Pancreas (tissue), 10 donors: ENCODE measurements around the gene ATAT1. TPM values are rescaled to one million over a fixed set of nuclear protein-coding genes. Genes with fewer than 3 reads are reported as not detected.

Source experiments
- ATAC-seq, 4 donors: fragments of 200-7000 bp; cut with Tn5 transposase; one replicate each; pipeline versions ENCODE4 v1.8.0 to v1.9.1; 2020; ENCODE audit warnings: mild to moderate bottlenecking in 4 of 4, moderate library complexity in 4 of 4
- DNase-seq, 6 donors: peaks; one replicate each; pipeline ENCODE4 v3.0.0-alpha.2; 2020
- FAIRE-seq: peaks from 2 replicates; lab custom pipeline; 2012; peaks lifted over from hg19 to GRCh38; lab: Jason Lieb, UNC
- H3K27ac ChIP-seq, 4 donors: fragments of 200-600 bp; sonication (generic); 1 replicate in 3 of 4; 2 replicates in 1 of 4; pipeline versions ENCODE4 v1.5.0 to v1.8.0; 2020
- H3K27me3 ChIP-seq, 4 donors: fragments of 200-600 bp; one replicate each; pipeline ENCODE4 v1.8.0; 2021
- H3K36me3 ChIP-seq, 3 donors: fragments of 200-600 bp; sonication (generic) in 1 of 3; one replicate each; pipeline versions ENCODE4 v1.5.0 to v1.8.0; 2020 to 2021
- H3K4me1 ChIP-seq, 3 donors: fragments of 200-600 bp; one replicate each; pipeline ENCODE4 v1.8.0; 2021
- H3K4me3 ChIP-seq, 4 donors: fragments of 200-600 bp; sonication (generic) in 2 of 4; one replicate each; pipeline versions ENCODE4 v1.5.0 to v1.8.0; 2020 to 2021
- H3K9me3 ChIP-seq, 4 donors: fragments of 200-600 bp; one replicate each; pipeline ENCODE4 v1.8.0; 2021
- CTCF ChIP-seq, 4 donors: fragments of 200-600 bp; sonication (generic) in 3 of 4; IDR thresholded peaks; one replicate each; pipeline versions ENCODE4 v1.5.0 to v1.8.0; 2021; ENCODE audit warnings: antibody characterized with exemption in 4 of 4
- WGBS, 2 donors: extraction: QIAGEN DNeasy Blood & Tissue Kit; methylation state at CpG; one replicate each; pipeline ENCODE4 v1.1.7; 2013; 5-methylcytosine and 5-hydroxymethylcytosine counted together
- intact Hi-C, 3 donors: fragments of 100-400 bp; cut with DNase I; formaldehyde crosslinking; loops; one replicate each; pipeline versions ENCODE4 v1.11.1 to v1.14.2; 2022
- polyA plus RNA-seq, 2 donors: library from polyadenylated mRNA; stranded (reverse); fragments of 200-250 nt; gene quantifications; one replicate each; pipeline ENCODE4 v1.2.3, GENCODE V29; 2013
- total RNA-seq, 6 donors: library from RNA; stranded (reverse); fragmentation: NEBNext Ultra II Directional in 4 of 6; extraction: Animal tissue kit (Norgen Biotek cat#: 25700) in 4 of 6; gene quantifications; one replicate each; pipeline versions ENCODE4 v1.2.1 to v1.2.4, GENCODE V29; 2021 to 2023
- donor health status: healthy with polysubstance abuse.
- donor health status: DM: no; HTN: no; CAD: no; lungs with moderate emphysema.
- donor health status: DM: no; HTN: no; CAD: no.
- donor health status: control.
- donor health status: control.
- donor health status: Bipolar disorder and iron deficiency.
- donor health status: DM: yes; HTN: yes; CAD: no.
- donor health status: DM: no; HTN: no; CAD: no.
- donor health status: DM: no; HTN: no; CAD: no.
- donor health status: DM: yes; HTN: yes; CAD: no.

Gene ATAT1
- total and polyA plus RNA-seq, 8 donors: 2.1 to 9.1 (median 3.6) TPM

GRCh38 chr6:30611856-30612194, 14.8 kb upstream of the ATAT1 start:
- ATAC-seq (no peak), FAIRE-seq (no peak), DNase-seq (no peak)
- no peaks in the 10 kb centered on the region for H3K27me3 ChIP-seq
- intact Hi-C loops: no loop called here
- H3K4me3 ChIP-seq: no peak overlapping the region
- 34 to 47% methylated on average over 2 of the region's 2 CpGs for WGBS, 2 donors
- peaks cover 18 to 38% (median 32%) of the 10 kb centered on the region in 3 donors for H3K4me1 ChIP-seq
- no peak overlapping the region for H3K27ac ChIP-seq
- H3K9me3 ChIP-seq: no peaks in the 10 kb centered on the region
- peaks cover 2 to 38% (median 9%) of the 10 kb centered on the region in 3 donors for H3K36me3 ChIP-seq
- no peak for TF ChIP-seq CTCF (IDR thresholded peaks at IDR 0.05)

- DNase-seq (no peak), ATAC-seq (no peak), FAIRE-seq (no peak)
- no peaks in the 10 kb centered on the region for H3K9me3 ChIP-seq
- H3K27me3 ChIP-seq: no peaks in the 10 kb centered on the region
- intact Hi-C loops: no loop called here
- 41 to 52% methylated on average over 1 of the region's 1 CpG for WGBS, 2 donors
- H3K4me3 ChIP-seq: no peak overlapping the region
- H3K36me3 ChIP-seq: peaks cover 0 to 35% (median 8%) of the 10 kb centered on the region in 3 donors
- H3K4me1 ChIP-seq: peaks cover 18 to 38% (median 32%) of the 10 kb centered on the region in 3 donors
- TF ChIP-seq CTCF (IDR thresholded peaks at IDR 0.05): no peak
- peak overlapping the region in 1 of 4 donors; percentile 98 for H3K27ac ChIP-seq
Measured at GRCh38 chr6:30612213-30612612, 14.5 kb upstream of the ATAT1 start.

GRCh38 chr6:30612687-30613248, 13.9 kb upstream of the ATAT1 start:
- DNase-seq (no peak), ATAC-seq (no peak)
- intact Hi-C loops: no loop called here

GRCh38 chr6:30613251-30614043, 13.2 kb upstream of the ATAT1 start:
- peaks cover 18 to 38% (median 32%) of the 10 kb centered on the region in 3 donors for H3K4me1 ChIP-seq
- peak overlapping the region in 3 of 4 donors; percentile 5 to 93 (median 79) for H3K4me3 ChIP-seq
- H3K36me3 ChIP-seq: peaks cover 0 to 22% (median 6%) of the 10 kb centered on the region in 3 donors
- no peak for FAIRE-seq
- TF ChIP-seq CTCF (IDR thresholded peaks at IDR 0.05): no peak
- ATAC-seq: no peak
- no peaks in the 10 kb centered on the region for H3K27me3 ChIP-seq
- H3K9me3 ChIP-seq: no peaks in the 10 kb centered on the region
- peak overlapping the region in 3 of 4 donors; percentile 92 to 98 (median 98) for H3K27ac ChIP-seq
- DNase-seq: no peak
- intact Hi-C loops: no loop called here

More at GRCh38 chr6:30612687-30613248, 13.9 kb upstream of the ATAT1 start:
- peaks cover 0 to 29% (median 6%) of the 10 kb centered on the region in 3 donors for H3K36me3 ChIP-seq
- H3K27me3 ChIP-seq: no peaks in the 10 kb centered on the region
- H3K9me3 ChIP-seq: no peaks in the 10 kb centered on the region
- H3K27ac ChIP-seq: peak overlapping the region in 2 of 4 donors; percentile 13 to 98
- 24 to 30% methylated on average over 6 of the region's 6 CpGs for WGBS, 2 donors
- TF ChIP-seq CTCF (IDR thresholded peaks at IDR 0.05): no peak
- H3K4me1 ChIP-seq: peaks cover 18 to 38% (median 32%) of the 10 kb centered on the region in 3 donors
- no peak for FAIRE-seq
- no peak overlapping the region for H3K4me3 ChIP-seq
